Gastrocnemius medialis (tissue), 4 donors: ENCODE measurements around the gene RASSF8. TPM values are rescaled to one million over a fixed set of nuclear protein-coding genes. Genes with fewer than 3 reads are reported as not detected.
A peak's percentile ranks its signal among the peaks of the same experiment; 100 is the strongest.

Experiments used
- ATAC-seq, 2 donors: fragments of 150-250 bp; one replicate each; pipeline ENCODE4 v1.9.1; 2016
- DNase-seq, 2 donors: peaks; one replicate each; pipeline ENCODE4 v3.0.0-alpha.2; 2019
- H3K27ac ChIP-seq, 4 donors: fragments of 200-600 bp; sonication (generic); 1 replicate in 1 of 4; 2 replicates in 3 of 4; pipeline ENCODE4 v1.5.1; 2016 to 2018; ENCODE audit warnings: mild to moderate bottlenecking in 2 of 4, moderate library complexity in 1 of 4
- H3K27me3 ChIP-seq, 3 donors: fragments of 200-600 bp; sonication (generic) in 2 of 3; 1 replicate in 1 of 3; 2 replicates in 2 of 3; pipeline versions ENCODE4 v1.5.1 to v1.6.0; 2016 to 2019; ENCODE audit warnings: mild to moderate bottlenecking in 1 of 3, moderate library complexity in 1 of 3
- H3K36me3 ChIP-seq, 2 donors: fragments of 200-600 bp; sonication (generic) in 1 of 2; one replicate each; pipeline ENCODE4 v1.5.1; 2017 to 2018
- H3K4me1 ChIP-seq, 2 donors: fragments of 200-600 bp; sonication (generic) in 1 of 2; one replicate each; pipeline ENCODE4 v1.5.1; 2016 to 2017; ENCODE audit warnings: mild to moderate bottlenecking in 2 of 2
- H3K4me3 ChIP-seq, 4 donors: fragments of 200-600 bp; sonication (generic) in 3 of 4; 1 replicate in 1 of 4; 2 replicates in 3 of 4; pipeline ENCODE4 v1.5.1; 2016 to 2019; ENCODE audit warnings: mild to moderate bottlenecking in 2 of 4
- H3K9me3 ChIP-seq, 3 donors: fragments of 200-600 bp; sonication (generic) in 2 of 3; 1 replicate in 1 of 3; 2 replicates in 2 of 3; pipeline ENCODE4 v1.5.1; 2016 to 2019
- POLR2A ChIP-seq, 2 donors: fragments of 450-650 bp; IDR thresholded peaks; one replicate each; pipeline ENCODE4 v1.6.1; 2017; ENCODE audit warnings: antibody characterized with exemption in 2 of 2, mild to moderate bottlenecking in 2 of 2, moderate library complexity in 2 of 2
- in situ Hi-C, 4 donors: fragments of 200-750 bp; cut with MboI; loops; one replicate each; pipeline versions ENCODE4 v1.15.0 to v1.8.0; 2017; ENCODE audit warnings: low sequenced_read_pairs in 4 of 4
- intact Hi-C: fragments of 100-400 bp; cut with DNase I; formaldehyde crosslinking; loops from one replicate; pipeline ENCODE4 v1.15.1; 2023; ENCODE audit warnings: low total_unique reads
- total RNA-seq, 4 donors: library from RNA; depleted of rRNA; stranded (reverse); fragments of >200 nt; gene quantifications; one replicate each; pipeline versions ENCODE4 v1.1.0 to v1.2.3, GENCODE V29; 2016
- TF ChIP-seq, protein P1 (sequence below), 5 experiments: fragments of 450-650 bp in 3 of 5; fragments of 200-600 bp in 2 of 5; sonication (generic) in 2 of 5; IDR thresholded peaks in 4 of 5; conservative IDR thresholded peaks in 1 of 5; 1 replicate in 4 of 5; 2 replicates in 1 of 5; pipeline ENCODE4 v1.5.1; 2016 to 2019; ENCODE audit warnings: antibody characterized with exemption in 5 of 5, mild to moderate bottlenecking in 3 of 5, moderate library complexity in 3 of 5

Gene RASSF8
- total RNA-seq, 4 donors from 2014 or later: 23.6 to 36.8 (median 28.0) TPM

DNA sequence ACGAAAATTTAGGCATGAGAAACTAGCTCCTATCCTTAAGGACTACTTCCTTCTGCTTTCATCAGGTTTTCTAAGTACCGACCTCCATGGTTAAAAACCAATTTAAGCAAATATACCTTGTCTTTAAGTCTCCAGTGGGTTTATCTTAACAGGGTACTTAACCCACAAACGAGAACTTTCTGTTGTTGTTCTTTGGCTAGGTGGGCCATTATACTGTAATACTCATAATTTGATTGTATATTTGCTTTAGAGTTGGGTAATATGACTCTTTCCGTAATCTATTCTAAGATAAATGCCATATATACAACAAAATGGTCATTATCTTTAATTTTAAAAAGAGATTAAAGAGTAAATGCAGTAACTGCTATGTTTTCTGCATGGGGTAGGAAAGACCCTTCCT is 21.6 kb downstream of the RASSF8 start:
- intact Hi-C loops (no loop called here), in situ Hi-C loops (no loop called here)
- Histone ChIP-seq H3K4me1 (peaks cover 55 to 79% of the 10 kb centered on the region in 2 donors), H3K4me3 (no peak overlapping the region), H3K27ac (no peak overlapping the region), H3K27me3 (no peaks in the 10 kb centered on the region), H3K9me3 (no peaks in the 10 kb centered on the region), H3K36me3 (no peaks in the 10 kb centered on the region)
- ATAC-seq (no peak), DNase-seq (no peak)
- TF ChIP-seq, protein P1, sequence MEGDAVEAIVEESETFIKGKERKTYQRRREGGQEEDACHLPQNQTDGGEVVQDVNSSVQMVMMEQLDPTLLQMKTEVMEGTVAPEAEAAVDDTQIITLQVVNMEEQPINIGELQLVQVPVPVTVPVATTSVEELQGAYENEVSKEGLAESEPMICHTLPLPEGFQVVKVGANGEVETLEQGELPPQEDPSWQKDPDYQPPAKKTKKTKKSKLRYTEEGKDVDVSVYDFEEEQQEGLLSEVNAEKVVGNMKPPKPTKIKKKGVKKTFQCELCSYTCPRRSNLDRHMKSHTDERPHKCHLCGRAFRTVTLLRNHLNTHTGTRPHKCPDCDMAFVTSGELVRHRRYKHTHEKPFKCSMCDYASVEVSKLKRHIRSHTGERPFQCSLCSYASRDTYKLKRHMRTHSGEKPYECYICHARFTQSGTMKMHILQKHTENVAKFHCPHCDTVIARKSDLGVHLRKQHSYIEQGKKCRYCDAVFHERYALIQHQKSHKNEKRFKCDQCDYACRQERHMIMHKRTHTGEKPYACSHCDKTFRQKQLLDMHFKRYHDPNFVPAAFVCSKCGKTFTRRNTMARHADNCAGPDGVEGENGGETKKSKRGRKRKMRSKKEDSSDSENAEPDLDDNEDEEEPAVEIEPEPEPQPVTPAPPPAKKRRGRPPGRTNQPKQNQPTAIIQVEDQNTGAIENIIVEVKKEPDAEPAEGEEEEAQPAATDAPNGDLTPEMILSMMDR (IDR thresholded peaks at IDR 0.05 in 4 of 5, conservative IDR thresholded peaks at IDR 0.05 in 1 of 5): no peak
- no peak for TF ChIP-seq POLR2A (IDR thresholded peaks at IDR 0.05)

GRCh38 chr12:25981597-25981996 is 23.1 kb downstream of the RASSF8 start:
- no peaks in the 10 kb centered on the region for H3K9me3 ChIP-seq
- DNase-seq (no peak), ATAC-seq (no peak)
- TF ChIP-seq POLR2A (IDR thresholded peaks at IDR 0.05): no peak
- TF ChIP-seq, protein P1 (IDR thresholded peaks at IDR 0.05 in 4 of 5, conservative IDR thresholded peaks at IDR 0.05 in 1 of 5): no peak
- H3K4me1 ChIP-seq: peaks cover 59 to 79% of the 10 kb centered on the region in 2 donors
- no peaks in the 10 kb centered on the region for H3K36me3 ChIP-seq
- no peak overlapping the region for H3K27ac ChIP-seq
- in situ Hi-C loops (no loop called here), intact Hi-C loops (no loop called here)
- no peak overlapping the region for H3K4me3 ChIP-seq
- H3K27me3 ChIP-seq: no peaks in the 10 kb centered on the region

DNA sequence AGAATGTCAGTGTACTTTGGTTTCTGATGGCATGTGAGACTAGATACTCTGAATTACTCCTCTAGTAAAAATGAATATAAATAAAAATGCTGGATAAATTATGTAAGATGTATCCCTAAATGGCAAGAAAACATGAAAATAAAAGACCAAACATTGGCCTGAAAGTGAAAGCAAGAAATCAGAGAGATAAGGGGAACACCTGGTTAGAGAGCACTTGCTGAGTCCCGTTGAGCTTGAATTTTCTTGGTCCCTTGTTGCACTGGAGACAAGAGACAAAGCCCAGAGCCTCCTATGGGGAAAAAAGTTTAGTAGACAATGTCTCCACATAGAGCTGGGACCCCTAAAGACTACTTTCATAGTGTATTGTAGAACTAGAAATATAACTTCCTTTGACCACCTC is 23.9 kb downstream of the RASSF8 start:
- Histone ChIP-seq H3K27me3 (no peaks in the 10 kb centered on the region), H3K27ac (no peak overlapping the region), H3K9me3 (no peaks in the 10 kb centered on the region), H3K4me1 (peaks cover 53 to 79% of the 10 kb centered on the region in 2 donors), H3K4me3 (no peak overlapping the region), H3K36me3 (no peaks in the 10 kb centered on the region)
- no peak for ATAC-seq
- in situ Hi-C loops: no loop called here
- TF ChIP-seq POLR2A (IDR thresholded peaks at IDR 0.05): no peak
- TF ChIP-seq, protein P1 (IDR thresholded peaks at IDR 0.05 in 4 of 5, conservative IDR thresholded peaks at IDR 0.05 in 1 of 5): no peak
- no peak for DNase-seq
- intact Hi-C loops: no loop called here

DNA sequence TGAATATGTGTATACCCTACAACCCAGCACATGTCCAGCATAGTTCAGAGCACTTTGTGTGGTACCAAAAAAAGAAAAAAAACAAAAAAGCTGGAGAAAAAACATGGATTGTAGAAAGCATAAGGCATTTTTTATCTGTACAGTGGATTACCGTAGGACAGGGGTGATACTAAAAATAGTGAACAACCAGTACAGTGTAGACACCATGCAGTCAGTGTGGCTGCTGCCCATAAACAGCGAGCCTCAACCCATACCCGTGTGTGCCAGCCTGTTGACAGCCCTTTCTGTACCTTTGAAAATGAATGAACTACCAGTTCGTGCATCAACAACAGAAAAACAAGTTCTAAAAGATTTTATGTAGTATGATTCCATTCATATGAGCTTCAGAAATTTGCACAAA is 25.1 kb downstream of the RASSF8 start:
- TF ChIP-seq, protein P1 (IDR thresholded peaks at IDR 0.05 in 4 of 5, conservative IDR thresholded peaks at IDR 0.05 in 1 of 5): no peak
- no peak for TF ChIP-seq POLR2A (IDR thresholded peaks at IDR 0.05)
- no peaks in the 10 kb centered on the region for H3K9me3 ChIP-seq
- intact Hi-C loops: no loop called here
- H3K4me1 ChIP-seq: peaks cover 41 to 74% of the 10 kb centered on the region in 2 donors
- ATAC-seq: peak; percentile 41 to 44
- no peak overlapping the region for H3K4me3 ChIP-seq
- DNase-seq: no peak
- in situ Hi-C loops: no loop called here
- no peaks in the 10 kb centered on the region for H3K36me3 ChIP-seq
- H3K27ac ChIP-seq: peak overlapping the region in 1 of 4 donors; percentile 59
- no peaks in the 10 kb centered on the region for H3K27me3 ChIP-seq

DNA sequence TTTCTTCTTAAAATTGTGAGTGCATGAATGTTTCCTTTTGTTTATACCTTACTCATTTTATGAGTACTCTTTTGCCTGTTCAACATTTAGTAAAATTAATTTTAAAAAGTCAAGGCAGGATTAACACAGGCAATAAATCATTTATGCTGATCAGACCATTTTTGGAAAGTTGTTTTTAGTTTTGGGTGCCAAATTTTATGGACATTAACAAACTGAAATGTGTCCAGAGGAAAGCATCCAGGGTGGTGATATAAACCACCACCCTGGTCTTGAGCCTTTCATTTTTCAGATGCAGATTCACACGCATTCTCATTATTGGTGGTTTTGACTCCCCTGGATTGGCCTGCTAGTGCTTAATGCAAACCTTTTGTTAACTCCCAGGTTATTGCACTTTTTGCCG is 26.3 kb downstream of the RASSF8 start:
- H3K27ac ChIP-seq: peak overlapping the region in 2 of 4 donors; percentile 44 to 70

More for the DNA sequence above, 26.3 kb downstream of the RASSF8 start:
- intact Hi-C loops: no loop called here
- Histone ChIP-seq H3K4me3 (no peak overlapping the region), H3K9me3 (no peaks in the 10 kb centered on the region), H3K36me3 (no peaks in the 10 kb centered on the region), H3K4me1 (peaks cover 36 to 74% of the 10 kb centered on the region in 2 donors), H3K27me3 (no peaks in the 10 kb centered on the region)
- TF ChIP-seq POLR2A (IDR thresholded peaks at IDR 0.05): no peak
- TF ChIP-seq, protein P1 (IDR thresholded peaks at IDR 0.05 in 4 of 5, conservative IDR thresholded peaks at IDR 0.05 in 1 of 5): no peak
- no peak for ATAC-seq
- in situ Hi-C loops: no loop called here
- DNase-seq: no peak
